Measurements from ENCODE around the gene DPP8.

DNA sequence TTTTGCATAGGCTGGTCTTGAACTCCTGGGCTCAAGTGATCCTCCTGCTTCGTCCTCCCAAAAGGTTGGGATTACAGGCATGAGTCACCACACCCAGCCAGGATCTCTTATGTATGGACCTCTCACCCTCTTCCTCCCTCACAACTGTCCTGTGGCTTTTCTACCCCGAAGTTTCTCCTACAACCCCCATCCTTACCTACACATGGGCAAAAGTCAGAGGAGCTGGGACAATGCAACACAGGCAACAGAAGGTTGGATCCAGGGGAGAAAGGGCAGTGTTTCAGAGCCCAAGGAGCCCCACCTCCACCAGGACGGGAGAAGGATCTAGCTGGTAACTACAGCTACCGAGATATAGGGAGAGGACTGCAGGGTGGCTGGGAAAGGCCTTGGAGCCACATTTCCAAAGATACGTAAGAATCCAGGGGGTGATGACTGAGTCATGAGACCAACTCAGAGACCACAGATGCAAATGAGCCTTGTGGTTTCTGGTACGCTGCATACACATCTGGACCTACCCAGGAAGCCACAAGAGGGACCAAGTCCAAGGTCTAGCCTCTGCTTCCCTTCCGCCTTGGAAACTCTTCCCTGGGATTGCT lies 108.4 kb downstream of the DPP8 start:
- TF ChIP-seq, protein P1, sequence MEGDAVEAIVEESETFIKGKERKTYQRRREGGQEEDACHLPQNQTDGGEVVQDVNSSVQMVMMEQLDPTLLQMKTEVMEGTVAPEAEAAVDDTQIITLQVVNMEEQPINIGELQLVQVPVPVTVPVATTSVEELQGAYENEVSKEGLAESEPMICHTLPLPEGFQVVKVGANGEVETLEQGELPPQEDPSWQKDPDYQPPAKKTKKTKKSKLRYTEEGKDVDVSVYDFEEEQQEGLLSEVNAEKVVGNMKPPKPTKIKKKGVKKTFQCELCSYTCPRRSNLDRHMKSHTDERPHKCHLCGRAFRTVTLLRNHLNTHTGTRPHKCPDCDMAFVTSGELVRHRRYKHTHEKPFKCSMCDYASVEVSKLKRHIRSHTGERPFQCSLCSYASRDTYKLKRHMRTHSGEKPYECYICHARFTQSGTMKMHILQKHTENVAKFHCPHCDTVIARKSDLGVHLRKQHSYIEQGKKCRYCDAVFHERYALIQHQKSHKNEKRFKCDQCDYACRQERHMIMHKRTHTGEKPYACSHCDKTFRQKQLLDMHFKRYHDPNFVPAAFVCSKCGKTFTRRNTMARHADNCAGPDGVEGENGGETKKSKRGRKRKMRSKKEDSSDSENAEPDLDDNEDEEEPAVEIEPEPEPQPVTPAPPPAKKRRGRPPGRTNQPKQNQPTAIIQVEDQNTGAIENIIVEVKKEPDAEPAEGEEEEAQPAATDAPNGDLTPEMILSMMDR (IDR thresholded peaks at IDR 0.05): no peak
- TF ChIP-seq POLR2AphosphoS5 (IDR thresholded peaks at IDR 0.05): no peak
- TF ChIP-seq POLR2A (IDR thresholded peaks at IDR 0.05; ENCODE audit: low read depth): no peak
- TF ChIP-seq EP300 (IDR thresholded peaks at IDR 0.05): no peak

Data from esophagus muscularis mucosa (tissue), 4 donors.